Thyroid gland (tissue), 4 donors: ENCODE results near the gene ARSJ.

Source experiments
- CTCF ChIP-seq, 6 experiments: fragments of 200-600 bp in 3 of 6; fragments of 450-650 bp in 3 of 6; sonication (generic) in 3 of 6; IDR thresholded peaks; one replicate each; pipeline ENCODE4 v1.5.1; 2016 to 2019; ENCODE audit warnings: antibody characterized with exemption in 6 of 6, mild to moderate bottlenecking in 2 of 6, inconsistent platforms in 1 of 6, moderate library complexity in 1 of 6
- POLR2A ChIP-seq, 2 donors: fragments of 450-650 bp; IDR thresholded peaks; one replicate each; pipeline ENCODE4 v1.6.1; 2017; ENCODE audit warnings: antibody characterized with exemption in 2 of 2, mild to moderate bottlenecking in 2 of 2, moderate library complexity in 1 of 2

GRCh38 chr4:113904877-113905276, 74.6 kb downstream of the ARSJ start:
- TF ChIP-seq CTCF (IDR thresholded peaks at IDR 0.05) (no peak), POLR2A (IDR thresholded peaks at IDR 0.05) (no peak)
